UCSD-AML1 (cell line): ENCODE data around the gene SDK2.

Source experiments
- DNase-seq: peaks from one replicate; lab custom pipeline; 2025; ENCODE audit not compliant: unreplicated experiment; lab: John Stamatoyannopoulos, UW

SDK2 gene

GRCh38 chr17:73654241-73654640 is 10.0 kb upstream of the SDK2 start:
- DNase-seq, result no peak

- DNase-seq, result no peak
These were observed 9.6 kb upstream of the SDK2 start for GRCh38 chr17:73653810-73654209.

DNA sequence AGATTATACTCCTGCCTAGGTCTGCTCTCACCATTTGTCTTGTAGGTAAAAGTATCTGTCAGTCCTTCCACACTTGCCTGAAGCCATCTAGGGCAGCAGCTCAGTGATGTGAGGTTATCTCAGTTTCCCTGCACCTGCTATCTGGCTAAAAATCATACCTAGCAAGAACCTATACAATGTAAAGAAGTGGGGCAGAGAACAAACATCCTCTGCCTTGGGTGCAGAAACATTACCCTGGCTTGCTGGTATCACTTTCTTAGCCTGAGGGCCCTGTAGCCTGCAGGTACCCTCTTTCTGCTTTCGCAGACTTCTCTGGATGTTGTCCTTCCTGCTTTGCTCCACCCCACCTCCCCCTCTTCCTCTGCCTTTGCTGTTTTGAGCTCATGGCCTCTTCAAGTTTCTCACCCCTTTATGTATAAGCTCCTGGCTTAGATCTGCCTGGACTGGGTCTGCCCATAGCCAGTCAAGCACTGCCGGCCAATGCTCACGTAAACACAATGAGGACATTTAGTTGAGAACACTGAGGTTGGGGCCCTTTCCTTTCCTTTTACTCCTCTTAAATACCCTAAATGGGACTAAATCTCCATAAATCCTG is 8.7 kb upstream of the SDK2 start:
- DNase-seq, result no peak

GRCh38 chr17:73650617-73651200 is 6.5 kb upstream of the SDK2 start:
- DNase-seq, result no peak

DNA sequence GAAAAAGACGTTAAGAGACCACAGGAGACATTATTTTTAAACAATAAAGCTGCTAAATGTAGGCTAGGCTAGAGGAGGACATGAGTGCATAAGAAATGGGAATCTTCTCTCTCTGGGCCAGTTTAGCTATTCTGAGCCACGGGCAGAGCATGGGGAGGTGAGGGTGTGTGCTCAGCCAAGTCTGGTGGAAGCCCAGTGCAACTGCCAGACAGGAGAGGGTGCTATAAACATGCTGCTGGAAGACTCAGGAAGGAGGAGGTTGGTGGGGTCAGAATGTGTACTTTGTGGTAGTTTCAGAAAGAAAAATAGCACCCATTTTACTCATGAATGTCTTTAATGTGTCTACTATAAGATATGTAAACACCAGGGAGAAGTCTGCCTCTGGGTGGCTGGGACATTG is 5.9 kb upstream of the SDK2 start:
- DNase-seq, result no peak

DNA sequence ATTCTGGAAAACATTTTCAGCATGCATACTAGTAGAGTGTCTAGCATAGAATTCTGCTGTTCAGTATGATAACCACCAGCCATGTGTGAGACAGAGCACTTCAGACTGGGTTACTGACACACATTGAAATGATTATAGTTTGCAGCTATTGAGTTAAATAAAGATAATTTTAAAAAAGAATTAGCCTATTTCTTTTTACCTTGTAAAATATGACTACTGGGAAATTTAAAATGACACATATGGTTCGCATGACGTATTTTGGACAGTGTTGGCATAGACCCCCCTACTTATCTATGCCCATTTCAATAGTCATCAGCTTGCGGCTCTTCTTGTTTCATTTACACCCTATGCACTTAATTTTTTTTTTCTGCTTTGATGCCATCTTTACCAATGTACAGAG is 4.7 kb upstream of the SDK2 start:
- DNase-seq, result no peak

DNA sequence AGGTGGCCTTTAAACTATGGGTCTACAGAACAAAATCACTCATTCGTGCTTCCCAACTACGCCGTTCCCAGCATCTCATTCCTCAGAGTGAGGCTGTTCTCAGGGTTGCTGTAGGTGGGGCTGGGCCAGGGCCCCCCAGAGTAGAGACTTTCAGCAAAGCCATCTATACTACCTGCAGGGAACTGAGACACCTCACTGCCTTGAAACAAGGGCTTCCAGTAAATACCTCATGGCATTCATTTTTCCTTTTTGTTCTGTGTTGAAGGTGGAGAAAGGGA is 4.2 kb upstream of the SDK2 start:
- no peak for DNase-seq

DNA sequence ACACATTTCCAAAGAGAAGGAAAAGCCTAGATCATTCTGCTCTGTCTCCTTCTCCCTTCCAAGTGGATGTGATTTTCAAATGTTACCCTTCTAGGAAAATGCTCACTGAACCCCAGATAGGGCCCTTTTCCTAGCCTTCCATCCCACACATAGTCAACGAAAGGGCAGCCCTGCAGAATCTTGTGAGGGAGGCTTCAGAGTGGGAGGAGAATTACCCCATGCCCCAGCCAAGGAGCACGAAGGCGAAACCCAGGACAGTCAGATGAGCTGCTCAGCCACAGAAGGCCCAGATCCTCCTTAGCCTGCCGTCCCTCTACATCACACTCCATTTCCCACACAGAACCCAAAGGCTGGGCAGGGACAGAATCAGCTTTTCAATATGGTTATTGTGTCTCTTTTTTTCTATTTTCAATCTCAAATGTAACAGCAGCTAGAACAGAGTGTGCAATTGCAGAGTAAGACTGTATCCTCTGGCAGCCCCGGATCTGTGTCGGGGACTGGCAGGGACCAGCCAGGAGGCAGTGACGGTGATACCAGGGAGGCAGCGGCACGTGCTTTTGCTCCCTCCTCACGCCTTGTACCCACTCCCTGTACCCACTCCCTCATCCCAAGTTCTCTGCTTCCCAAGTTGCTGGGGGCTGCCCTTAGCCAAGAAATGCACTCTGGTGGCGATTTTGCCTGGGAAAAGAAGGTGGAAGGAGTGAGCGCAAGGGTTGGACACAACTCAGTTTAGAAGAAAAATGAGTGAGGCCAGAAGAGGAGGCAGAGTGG is 3.7 kb upstream of the SDK2 start:
- DNase-seq, result no peak

GRCh38 chr17:73647301-73647695 is 3.1 kb upstream of the SDK2 start:
- DNase-seq, result no peak

DNA sequence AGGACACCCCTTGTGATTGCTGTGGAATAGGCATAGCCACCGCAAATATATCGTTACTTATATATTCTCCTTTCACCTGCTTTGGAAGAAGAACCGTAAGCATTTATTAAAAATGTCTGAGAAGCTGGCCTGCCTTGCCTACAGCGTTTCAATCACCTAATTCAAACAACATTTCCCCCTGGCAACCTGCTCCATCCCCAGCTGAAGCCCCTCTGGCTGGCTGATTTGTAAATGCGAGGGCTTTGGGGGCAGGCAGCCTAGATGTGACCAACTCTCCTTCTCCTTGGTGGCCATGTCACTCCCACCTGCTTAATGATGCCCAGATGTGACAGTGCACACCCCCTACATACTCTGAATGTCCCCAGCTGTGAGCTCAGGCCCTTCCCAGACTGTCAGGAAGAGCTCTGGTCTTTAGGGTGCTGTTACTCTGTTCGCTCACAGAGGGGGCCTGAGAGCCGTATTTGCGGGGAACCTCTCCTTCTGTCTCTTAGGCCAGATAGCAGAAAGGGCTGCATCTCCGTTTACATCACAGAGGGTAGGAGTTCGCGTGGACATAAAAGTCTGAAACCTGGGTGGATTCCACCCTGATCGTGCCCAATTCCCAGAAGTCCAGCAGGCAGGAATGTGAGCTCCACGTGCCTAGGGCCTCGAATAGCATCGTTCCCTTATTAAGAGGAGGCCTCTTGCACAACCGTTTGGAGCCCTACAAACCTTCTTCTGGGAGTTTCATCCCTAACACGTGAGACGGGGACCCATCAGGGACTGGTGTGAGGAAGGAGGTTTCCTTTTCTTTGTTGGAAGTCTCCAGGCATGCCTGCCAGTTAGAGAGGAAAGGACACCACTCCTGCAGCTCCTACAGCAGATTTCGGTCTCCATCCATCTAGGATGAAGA is 2.4 kb upstream of the SDK2 start:
- DNase-seq, result no peak

DNA sequence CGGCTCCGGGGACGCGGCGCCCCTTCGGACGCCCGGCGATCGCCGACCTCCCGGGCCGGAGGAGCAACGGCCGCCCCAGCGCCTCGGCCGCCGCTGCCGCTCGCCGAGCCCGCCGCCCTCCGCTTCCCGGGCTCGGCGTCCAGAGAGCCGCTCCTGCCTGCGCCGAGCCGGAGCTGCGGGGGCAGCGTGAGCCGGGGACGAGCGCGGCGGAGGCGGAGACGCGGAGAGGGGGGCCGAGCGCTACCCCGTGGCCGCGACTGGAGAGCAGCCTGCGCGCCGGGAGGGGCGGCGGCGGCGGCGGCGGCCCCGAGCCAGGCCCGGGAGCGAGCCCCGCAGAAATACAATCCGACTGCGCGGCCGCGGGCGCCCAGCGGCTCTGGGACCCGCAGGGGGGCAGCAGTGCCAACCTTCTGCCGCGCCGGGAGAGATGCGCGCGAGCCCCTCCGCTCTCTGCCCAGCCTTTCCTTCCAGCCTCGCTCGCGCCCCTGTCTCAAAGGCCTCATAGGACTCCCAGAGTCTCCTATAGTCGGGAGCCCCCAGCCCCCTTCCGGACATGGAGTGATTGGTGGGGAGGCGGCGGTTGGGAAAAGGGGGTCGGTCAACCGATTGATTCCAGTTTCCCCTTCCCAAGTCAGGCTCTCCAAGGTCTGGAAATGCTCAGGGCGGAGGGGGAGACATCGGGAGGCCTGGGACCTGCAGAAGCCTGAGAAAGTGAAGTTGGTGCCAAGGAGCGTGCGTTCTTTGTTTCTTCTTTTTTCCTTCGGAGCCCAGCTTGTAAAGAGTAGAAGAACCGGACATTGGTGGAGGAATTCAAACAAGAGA is 1.0 kb upstream of the SDK2 start:
- DNase-seq, result no peak

DNA sequence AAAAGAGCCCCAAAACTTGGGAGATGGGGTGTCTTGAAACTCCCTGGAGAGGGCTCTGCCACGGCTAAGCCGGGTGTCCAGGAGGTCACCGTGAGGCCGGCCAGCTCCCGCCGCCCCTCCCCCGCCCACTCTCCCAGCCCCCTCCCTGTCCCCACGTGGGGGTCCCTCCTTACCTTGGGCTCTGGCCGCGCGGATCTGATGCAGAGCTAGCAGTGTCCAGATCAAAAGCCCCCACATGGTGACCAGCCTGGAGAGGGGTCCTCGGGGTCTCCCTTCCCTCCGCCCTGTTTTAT is 447 bp downstream of the SDK2 start:
- no peak for DNase-seq

DNA sequence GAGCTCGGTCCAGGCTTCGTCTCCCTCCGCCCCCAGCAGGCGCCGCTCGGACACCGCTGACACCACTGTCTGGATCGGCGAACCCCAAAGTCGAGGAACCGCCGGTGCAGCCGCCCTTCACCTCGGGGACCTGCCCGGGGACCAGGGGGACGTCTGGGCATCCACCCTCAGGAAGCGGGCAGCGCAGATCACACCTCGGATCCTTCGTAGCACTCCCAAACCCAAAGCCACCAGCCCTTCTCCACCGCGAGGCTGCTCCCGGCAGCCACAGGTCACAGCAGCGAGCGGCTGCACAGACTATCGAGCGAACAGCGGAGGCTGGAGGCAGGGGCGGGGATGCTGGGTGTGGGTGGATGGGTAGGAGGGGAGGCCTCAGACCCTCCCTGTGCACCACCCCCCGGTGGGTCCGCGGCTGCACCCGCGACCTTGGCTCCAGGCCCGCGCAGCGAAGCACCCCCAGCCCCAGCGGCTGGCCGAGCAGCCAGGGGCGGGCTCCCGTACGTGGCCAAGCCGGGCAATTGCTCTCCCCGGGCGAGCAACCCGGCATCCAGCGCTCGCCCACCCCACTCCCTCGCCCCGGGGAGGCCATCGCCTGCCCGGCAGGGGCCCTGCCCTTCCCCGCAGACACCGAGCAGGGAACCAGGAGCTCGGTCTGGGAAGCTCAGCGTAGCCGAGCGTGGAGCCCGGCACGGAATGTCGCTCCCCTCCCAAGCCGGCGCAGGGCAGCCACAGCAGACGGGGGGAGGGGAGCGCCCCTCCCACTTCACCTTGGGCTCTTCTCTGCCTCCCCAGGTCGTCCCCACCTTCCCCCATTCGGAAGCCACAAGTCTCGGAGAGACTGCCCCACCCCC is 1.0 kb downstream of the SDK2 start:
- no peak for DNase-seq

DNA sequence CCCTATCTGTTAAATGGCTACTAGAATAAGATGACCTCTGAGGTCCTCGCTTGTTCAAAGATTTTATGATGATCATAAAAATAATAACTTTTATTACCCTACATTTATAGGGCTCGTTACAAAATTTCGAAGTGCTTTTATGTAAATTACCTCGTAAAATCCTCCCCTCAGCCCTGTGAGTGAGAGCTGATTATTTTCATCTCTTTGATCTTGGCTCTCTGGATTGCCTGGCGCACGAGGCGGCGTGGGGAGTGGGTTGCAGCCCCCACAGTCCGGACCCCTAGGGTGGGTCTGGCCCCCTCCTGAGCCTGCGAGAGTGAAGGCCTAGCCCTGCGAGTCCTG is 1.6 kb downstream of the SDK2 start:
- DNase-seq, result no peak

- DNase-seq, result no peak
These were observed 2.2 kb downstream of the SDK2 start for GRCh38 chr17:73641826-73642600.

- DNase-seq, result no peak
These were observed 3.6 kb downstream of the SDK2 start for GRCh38 chr17:73640691-73641090.

GRCh38 chr17:73639932-73640331 is 4.3 kb downstream of the SDK2 start:
- DNase-seq, result no peak

DNA sequence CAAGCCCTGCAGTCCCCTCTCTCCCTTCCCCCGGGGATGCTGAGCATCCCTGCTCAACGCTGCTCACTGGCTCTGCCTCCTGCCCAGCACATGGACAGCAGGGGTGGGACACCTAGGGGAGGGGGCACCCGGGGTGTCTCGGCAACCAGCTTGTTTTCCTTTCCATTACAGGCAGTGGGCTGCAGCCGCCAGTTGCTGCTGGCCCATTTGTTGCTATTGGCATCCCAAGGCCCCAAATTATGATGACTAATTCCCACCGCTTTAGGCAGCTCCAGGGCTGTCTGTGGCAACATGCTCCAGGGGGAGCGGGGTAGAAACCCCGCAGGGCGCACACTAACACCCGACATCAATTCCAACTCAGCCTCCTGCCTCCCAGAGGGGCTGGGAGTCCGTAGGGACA is 4.9 kb downstream of the SDK2 start:
- no peak for DNase-seq

DNA sequence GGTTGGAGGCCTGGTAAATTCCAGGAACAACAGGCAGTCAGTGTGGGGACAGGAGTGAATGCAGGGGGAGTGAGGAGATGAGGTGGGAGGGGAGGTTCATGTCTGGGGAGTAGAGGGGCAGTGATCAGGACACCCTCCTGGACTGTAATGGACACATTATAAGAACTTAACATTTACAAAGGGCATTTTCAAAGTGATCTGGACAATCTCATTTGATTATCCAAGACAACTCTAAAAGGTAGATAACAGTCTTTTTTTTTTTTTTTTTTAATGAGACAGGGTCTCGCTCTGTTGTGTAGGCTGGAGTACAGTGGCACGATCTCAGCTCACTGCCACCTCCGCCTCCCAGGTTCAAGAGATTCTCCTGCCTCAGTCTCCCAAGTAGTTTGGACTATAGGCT is 5.7 kb downstream of the SDK2 start:
- DNase-seq, result no peak

DNA sequence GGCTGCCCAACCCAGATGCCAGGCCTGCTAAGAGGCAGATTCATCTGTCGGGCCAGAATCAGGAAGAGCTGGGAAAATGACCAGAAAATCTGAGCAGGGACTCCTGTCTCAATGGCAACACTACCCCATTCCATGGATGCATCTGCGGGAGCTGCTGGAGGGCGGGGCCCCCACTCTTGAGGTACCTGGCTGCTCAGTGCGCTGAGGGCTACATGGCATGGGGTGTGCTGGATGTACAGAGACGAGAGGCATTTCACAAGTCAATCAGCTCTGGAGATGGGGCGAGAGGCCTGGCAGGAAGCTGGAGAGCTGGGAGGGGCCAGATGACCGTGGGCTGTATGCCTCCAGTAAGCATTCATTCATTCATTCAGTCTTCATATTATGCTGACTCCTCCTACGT is 6.4 kb downstream of the SDK2 start:
- no peak for DNase-seq
